A673 (cell line): ENCODE results near the gene BRD7.

Experiments
- CTCF ChIP-seq: fragments of 300-800, 200-600 bp; sonication (generic); conservative IDR thresholded peaks from 2 replicates; pipeline ENCODE4 v1.5.1; 2017; ENCODE audit warnings: low read depth, mild to moderate bottlenecking, antibody characterized with exemption, low read length, moderate library complexity, mixed read lengths
- EZH2 ChIP-seq: fragments of 200-600 bp; sonication (generic); IDR thresholded peaks from 2 replicates; pipeline ENCODE4 v1.6.1; 2017; ENCODE audit warnings: borderline replicate concordance, low read depth, mild to moderate bottlenecking, mixed read lengths, antibody characterized with exemption, low read length; ENCODE audit not compliant: poor library complexity, severe bottlenecking

- TF ChIP-seq CTCF: no peak
- no peak for TF ChIP-seq EZH2
Measured at GRCh38 chr16:50360033-50360778, 8.6 kb downstream of the BRD7 start.
